T follicular helper cell (primary cell): ENCODE results near the gene ACOX3.

Experiments used
- DNase-seq: peaks from one replicate; pipeline ENCODE4 v3.0.0-alpha.2; 2020; ENCODE audit warnings: low read depth

ACOX3 gene

GRCh38 chr4:8321220-8321619 lies 119.3 kb downstream of the ACOX3 start:
- no peak for DNase-seq

- DNase-seq, result no peak
Measured at GRCh38 chr4:8320386-8320750, 120.2 kb downstream of the ACOX3 start.

- no peak for DNase-seq
Measured at GRCh38 chr4:8319731-8320385, 120.7 kb downstream of the ACOX3 start.

- no peak for DNase-seq
Measured at GRCh38 chr4:8319061-8319460, 121.5 kb downstream of the ACOX3 start.

- no peak for DNase-seq
Measured at GRCh38 chr4:8318509-8318908, 122.0 kb downstream of the ACOX3 start.

GRCh38 chr4:8317474-8317873 lies 123.0 kb downstream of the ACOX3 start:
- DNase-seq, result no peak

- no peak for DNase-seq
Measured at GRCh38 chr4:8316911-8317351, 123.6 kb downstream of the ACOX3 start.
